HG02973 (cell line): ENCODE measurements around the gene STK17A.

Source experiments
- ATAC-seq: cut with Tn5 transposase; IDR thresholded peaks from one replicate; pipeline ENCODE4 v1.9.1; 2021; ENCODE audit warnings: moderate library complexity; ENCODE audit not compliant: unreplicated experiment

Gene STK17A

GRCh38 chr7:43582503-43583423, at the start of gene STK17A:
Gene STK17A (plus strand): TSS chr7:43583108. CDS start chr7:43583244, 136 bp downstream.
- peak; percentile 70 for ATAC-seq

- ATAC-seq: no peak
These were observed 49.0 kb upstream of the STK17A start for GRCh38 chr7:43533801-43534479.

- ATAC-seq: no peak
These were observed 47.9 kb upstream of the STK17A start for GRCh38 chr7:43535031-43535451.

GRCh38 chr7:43535810-43536585, 46.9 kb upstream of the STK17A start:
- ATAC-seq: no peak

GRCh38 chr7:43536773-43537172, 46.1 kb upstream of the STK17A start:
- no peak for ATAC-seq

GRCh38 chr7:43537765-43538403, 45.0 kb upstream of the STK17A start:
- no peak for ATAC-seq

GRCh38 chr7:43538404-43538771, 44.5 kb upstream of the STK17A start:
- no peak for ATAC-seq

- no peak for ATAC-seq
These were observed 42.4 kb upstream of the STK17A start for GRCh38 chr7:43540471-43540870.

GRCh38 chr7:43542716-43543115, 40.2 kb upstream of the STK17A start:
- no peak for ATAC-seq

- ATAC-seq: no peak
These were observed 36.7 kb upstream of the STK17A start for GRCh38 chr7:43546231-43546630.

GRCh38 chr7:43550427-43550826, 32.5 kb upstream of the STK17A start:
- no peak for ATAC-seq

GRCh38 chr7:43552122-43552521, 30.8 kb upstream of the STK17A start:
- ATAC-seq: no peak

- ATAC-seq: no peak
These were observed 28.9 kb upstream of the STK17A start for GRCh38 chr7:43553999-43554398.

- no peak for ATAC-seq
These were observed 28.5 kb upstream of the STK17A start for GRCh38 chr7:43554423-43554822.

GRCh38 chr7:43557831-43558495, 24.9 kb upstream of the STK17A start:
- ATAC-seq: no peak

- no peak for ATAC-seq
These were observed 23.6 kb upstream of the STK17A start for GRCh38 chr7:43559171-43559945.

- no peak for ATAC-seq
These were observed 23.0 kb upstream of the STK17A start for GRCh38 chr7:43559946-43560335.

GRCh38 chr7:43560742-43561330, 22.1 kb upstream of the STK17A start:
- ATAC-seq: no peak

- no peak for ATAC-seq
These were observed 20.5 kb upstream of the STK17A start for GRCh38 chr7:43562383-43562782.
